Activated CD4-positive, alpha-beta T cell treated with anti-CD3 and anti-CD28 coated beads for 1 hour (primary cell): ENCODE measurements around the gene CRYGS.
"Not testable (repeated sequence)": the region's sequence is repeated elsewhere in the genome, so short reads cannot be mapped to it uniquely, and the experiment has no call there.

Experiments used
- DNase-seq: peaks from one replicate; pipeline ENCODE4 v3.0.0-alpha.2; 2020

The CRYGS gene

DNA sequence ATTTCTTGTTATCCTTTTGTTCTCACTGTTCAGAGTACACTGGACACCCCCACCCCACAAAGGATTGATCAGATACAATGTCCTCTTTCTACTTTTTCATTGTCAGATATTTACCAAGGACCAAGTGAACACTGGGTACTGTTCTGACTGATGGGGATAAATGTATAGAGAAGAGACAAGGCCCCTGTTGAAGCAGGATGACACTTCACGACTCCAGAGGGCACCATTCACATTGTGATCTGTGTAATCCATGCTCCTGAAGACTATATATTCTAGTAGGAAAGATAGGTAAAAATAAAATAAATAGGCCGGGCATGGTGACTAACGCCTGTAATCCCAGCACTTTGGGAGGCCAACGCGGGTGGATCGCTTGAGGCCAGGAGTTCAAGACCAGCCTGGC lies 7.2 kb upstream of the CRYGS start:
- DNase-seq = no peak

DNA sequence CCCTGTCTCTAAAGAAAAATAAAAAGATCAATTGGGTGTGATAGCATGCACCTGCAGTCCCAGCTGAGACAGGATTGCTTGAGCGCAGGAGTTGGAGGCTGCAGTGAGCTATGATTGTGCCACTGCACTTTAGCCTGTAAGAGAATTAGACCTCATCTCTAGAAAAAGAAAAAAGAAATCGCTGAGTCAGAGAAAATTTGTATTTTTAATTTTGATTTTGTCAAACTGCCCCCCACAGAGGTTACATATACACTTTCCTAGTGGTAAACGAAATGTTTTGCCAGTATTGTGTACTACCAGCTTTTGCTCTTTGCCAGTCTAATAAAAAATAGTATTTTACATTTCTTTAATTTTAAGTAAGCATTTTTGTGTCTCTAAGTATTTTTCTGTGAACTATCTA lies 5.3 kb upstream of the CRYGS start:
- DNase-seq = no peak

DNA sequence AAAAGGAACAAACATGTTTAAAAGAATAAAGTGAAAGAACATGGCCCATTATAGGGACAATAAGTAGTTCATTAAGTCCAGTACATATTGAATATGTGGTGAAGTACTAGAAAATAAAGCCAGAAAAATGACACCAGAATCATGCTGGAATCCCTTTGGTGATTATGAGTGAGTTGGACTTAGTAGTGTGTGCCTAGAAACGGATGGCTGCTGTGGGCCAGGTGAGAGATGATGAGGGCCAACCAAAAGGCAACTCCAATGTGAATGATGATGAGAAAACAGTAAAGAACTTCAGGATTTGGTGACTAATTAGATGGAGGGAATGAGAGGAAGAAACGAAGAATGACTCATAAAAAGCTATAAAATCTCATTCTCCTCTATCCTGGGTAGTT lies 3.3 kb downstream of the CRYGS start:
- DNase-seq = no peak

DNA sequence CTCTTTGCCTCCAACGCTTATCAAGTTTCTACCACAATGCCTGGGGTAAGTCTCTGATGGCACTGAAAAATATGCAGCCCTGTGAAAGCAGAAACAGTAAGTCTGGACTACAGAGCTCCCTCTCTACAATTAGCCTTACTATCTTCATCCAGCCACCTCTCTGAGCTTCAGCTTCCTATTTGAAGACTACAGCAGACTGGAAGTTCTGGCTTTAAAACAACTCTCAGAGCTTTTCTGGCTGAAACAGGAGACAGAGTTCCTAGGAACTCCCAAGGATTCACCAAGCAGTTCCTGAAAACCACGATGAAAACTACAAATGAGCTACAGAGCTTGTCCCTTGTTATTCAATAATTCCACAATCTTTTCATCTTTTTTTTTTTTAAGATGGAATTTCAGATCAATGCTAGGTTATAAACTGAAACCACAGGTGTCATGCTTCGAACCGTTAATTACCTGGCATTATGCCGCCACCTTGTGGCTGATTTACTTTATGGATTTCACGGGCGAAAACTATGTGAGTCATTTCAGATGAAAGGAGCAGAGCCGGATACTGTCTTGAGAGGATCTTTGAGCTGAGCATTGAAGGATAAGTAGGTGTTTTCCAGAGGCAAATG lies 3.9 kb downstream of the CRYGS start:
- peak; percentile 72 for DNase-seq

DNA sequence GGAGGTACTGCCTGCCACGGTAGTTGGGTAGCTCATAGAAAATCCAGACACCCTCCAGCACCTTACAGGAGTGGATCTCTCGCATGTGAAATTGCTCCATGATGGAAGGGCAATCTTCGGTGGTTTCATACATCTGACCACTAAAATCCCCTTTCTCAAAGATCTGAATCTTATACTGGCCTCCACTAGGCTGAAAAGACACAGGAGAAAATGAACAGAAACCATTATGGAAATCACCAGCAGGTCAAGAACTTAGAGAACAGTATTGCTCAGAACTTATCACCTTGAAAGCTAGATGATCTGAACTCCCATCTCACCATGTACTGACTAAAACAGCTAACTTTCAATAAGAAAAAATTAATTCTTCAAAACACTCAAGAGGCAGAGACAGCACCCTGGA lies 5.4 kb downstream of the CRYGS start:
- DNase-seq = no peak

DNA sequence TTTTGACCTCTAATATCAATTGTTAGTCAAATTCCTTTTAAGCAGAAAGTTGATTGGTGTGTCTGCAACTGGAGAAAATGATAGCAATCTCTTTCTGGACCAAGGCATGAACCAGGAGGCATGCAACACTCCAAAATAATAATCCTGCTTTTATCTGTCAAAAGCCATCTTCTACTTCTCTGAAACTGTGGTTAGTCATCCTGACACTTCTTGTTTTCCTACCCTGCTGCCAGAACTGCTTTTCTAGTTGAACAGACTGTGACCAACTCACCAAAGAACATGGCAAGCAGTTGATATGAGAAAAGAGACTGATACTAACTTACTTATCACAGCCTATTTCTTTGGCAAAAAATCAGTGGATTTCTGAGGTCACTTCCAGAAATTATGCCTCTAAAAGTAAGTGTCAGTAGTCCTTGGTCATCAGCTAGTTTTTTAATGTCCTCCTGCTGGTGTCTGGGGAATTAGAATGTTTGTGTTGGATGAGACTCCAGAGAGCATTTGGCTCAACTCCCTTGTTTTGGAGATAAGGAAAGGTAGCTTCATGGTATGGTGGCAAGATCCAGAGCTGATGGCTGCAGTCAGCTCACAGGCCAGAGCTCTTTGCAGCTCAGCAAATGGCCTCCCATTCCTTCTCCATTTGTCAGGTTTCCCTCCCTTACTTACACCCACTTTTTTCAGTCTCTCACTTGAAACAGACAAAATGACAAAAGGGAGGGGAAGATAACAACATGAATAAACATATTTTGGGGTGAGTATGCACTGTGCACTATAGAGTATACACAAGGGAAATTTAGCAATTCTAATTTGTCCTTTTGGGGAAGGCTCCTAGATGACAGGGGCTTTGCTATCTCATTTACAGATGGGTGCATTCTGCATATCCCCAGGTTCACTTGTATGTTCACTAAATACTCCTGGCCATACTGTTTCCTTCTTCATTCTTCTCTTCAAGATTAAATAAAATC lies 7.0 kb downstream of the CRYGS start:
- no peak for DNase-seq

DNA sequence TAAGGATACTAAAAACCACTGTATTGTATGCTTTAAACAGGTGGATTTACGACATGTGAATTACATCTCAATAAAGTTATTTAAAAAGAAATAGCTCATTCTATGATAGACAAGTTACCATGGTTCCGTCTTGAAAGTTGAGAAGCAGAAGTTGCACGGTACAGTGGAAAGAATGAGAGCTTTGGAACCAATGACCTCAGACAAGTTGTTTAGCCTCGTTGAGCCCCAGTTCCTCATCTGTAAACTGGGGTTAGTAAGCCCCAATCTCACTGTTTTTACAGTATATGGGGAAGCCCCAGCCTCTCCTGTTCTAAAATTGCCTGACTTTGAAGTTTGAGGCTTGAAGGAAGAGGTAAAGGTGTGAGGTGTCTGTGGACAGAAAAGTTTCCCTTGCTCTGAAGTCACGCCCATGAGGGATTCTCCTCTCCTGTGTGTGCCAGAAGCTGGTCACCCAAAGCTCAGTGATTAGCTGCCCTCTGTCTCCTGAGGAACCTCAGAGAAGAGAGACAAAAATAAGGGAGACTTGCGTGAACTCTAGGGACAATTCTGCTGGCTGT lies 10.0 kb downstream of the CRYGS start:
- no peak for DNase-seq

DNA sequence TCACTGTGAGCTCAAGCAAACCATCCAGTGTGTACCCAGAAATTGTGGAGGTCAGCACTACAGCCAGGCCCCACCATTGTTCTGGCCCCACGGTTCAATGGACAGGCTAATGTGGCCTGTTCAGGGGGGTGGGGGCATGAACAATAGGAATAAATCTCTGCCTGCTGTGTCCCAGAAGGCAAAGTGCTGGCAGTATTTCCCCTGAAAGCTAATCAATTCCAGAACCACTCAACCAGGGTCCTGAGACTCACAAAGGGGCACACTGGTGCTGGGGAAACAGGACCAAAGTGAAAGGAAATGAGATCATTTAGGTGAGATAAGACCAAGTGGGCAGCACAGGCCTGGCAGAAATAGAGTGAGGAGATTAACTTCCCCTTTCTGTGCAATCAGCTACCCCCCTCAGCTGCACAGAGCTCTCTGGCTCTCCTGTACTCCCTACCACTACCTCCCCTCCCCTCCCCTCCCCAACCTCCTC lies 11.5 kb downstream of the CRYGS start:
- DNase-seq = no peak

DNA sequence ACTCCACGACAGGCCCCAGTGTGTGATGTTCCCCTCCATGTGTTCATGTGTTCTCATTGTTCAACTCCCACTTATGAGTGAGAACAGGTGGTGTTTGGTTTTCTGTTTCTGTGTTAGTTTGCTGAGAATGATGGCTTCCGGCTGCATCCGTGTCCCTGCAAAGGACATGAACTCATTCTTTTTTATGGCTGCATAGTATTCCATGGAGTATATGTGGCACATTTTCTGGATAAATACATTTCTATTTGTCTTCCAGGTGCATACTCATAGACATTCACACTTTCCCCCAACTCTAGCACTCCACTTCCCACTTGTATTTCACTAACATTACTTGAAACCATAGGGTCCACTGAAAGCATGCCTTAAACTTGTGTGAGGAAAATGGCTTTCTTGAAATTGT lies 12.5 kb downstream of the CRYGS start:
- not testable (repeated sequence) for DNase-seq

DNA sequence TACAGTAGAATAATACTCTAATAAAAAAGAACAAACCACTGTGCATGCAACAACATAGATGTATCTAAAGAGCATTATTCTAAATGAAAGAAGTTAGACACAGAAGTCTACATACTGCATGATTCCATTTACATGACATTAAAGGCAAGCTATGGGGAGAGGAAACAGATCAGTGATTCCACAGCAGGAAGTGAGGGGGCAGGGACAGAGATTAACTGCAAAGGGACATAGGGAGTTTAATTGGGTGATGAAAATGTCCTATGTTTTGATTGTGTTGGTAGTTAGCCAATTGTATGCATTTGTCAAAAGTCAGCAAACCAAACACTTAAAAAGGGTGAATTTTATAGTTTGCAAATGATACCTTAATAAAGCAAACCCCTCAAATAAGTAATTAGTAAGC lies 13.8 kb downstream of the CRYGS start:
- no peak for DNase-seq

DNA sequence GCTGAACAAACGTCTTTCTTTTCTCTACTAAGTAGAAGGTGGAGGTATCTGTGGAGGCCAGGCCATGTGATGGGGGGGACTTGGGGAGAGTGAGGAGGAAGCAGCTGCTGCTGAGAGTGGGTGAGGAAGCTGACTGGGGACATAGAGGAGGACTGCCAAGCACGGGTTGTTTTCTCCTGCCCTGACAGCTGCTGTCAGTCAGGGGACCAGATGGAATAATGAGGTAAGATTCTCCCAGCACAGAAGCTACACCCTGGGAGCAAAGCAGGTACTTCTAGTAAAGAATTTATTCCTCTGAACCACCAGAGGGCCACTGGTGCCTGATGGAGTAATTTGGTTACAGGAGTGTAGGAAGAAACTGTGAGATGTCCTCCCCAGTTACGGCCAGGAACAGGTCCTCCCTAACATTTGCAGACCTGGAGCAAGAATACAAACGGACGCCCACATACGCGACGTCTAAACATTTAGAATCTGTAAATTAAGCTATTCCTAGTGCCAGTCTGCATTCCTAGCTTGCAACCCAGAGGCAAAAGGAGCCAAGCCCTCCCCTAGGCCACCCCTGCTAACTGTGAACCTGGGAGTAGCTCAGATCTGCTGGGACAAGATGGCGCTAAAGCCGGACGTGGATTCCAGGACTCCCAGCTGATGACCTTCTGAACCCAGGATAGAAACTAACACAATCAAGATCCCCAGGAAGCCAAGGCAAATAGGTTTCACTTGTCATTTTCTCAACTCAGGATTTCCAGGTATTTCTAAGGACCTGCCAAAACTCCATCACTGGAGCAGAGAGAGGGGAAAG lies 14.8 kb downstream of the CRYGS start:
- no peak for DNase-seq

DNA sequence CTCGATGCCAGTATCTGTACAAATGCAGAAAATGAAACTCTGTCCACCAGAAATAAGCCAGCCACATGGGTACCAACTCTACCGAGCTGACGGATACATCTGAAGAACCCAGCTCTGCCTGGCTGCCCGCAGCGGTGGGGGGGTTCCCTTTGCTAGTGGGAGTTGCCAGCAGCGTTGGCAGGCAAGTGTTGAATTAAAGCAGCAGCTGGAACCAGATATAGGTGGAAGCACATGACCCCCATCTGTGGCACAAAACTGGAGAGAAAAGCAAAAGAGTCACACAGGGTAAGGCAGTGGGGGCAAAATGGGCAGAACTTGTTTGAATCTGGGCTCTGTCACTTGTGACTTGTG lies 17.9 kb downstream of the CRYGS start:
- no peak for DNase-seq

DNA sequence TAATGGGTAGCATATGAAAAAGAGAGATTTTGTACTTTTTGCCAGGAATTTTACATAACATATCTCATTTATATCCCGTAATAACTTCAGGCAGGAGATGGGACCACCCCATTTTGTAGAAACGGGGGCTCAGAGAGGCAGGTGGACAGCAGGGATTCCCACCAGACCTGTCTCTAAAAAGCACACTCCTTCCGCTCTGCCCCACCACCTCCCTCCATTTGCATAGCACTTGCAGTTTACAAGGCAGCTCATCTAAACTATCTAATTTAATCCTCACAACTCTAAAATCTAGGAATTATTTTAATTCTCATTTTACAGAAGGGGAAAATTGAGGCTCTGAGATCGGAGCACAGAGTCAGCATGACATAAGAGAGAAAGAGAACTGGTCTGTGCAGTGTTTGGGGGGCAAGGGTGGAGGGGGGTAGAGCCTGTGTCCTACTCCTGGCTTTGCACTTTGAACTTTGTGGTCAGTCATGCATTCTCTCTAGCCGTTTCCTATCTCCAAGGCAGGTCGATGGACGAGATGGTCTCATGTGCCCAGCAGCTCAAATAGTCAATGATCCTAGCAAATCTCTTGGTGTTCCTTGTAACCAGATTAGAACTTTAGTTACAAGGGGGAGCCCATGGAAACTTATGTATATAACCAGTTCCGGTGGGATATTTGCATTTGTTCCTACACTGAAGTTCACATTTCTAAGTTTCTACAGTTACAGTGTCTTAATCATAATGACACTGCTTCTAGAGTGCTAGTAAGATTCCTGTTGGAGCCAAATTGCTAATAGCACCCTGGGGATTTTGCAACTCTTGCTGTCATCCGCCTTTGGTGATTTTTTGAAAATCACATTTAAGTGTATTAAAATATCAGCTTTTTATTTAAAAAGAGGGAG lies 18.6 kb downstream of the CRYGS start:
- DNase-seq = no peak

DNA sequence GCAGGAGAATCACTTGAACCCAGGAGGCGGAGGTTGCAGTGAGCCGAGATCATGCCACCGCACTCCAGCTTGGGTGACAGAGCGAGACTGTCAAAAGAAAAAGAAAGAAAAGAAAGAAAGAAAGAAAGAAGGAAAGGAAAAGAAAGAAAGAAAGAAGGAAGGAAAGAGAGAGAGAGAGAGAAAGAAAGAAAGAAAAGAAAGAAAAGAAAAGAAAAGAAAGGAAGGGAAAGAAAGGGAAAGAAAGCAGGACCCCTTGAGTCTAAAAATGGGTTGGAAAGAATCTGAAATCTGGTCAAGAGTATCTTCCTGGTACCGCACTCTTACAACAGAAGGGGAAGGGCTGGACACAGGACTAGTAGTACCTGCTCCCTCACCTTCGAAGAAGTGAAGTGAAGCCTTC lies 19.6 kb downstream of the CRYGS start:
- no peak for DNase-seq

DNA sequence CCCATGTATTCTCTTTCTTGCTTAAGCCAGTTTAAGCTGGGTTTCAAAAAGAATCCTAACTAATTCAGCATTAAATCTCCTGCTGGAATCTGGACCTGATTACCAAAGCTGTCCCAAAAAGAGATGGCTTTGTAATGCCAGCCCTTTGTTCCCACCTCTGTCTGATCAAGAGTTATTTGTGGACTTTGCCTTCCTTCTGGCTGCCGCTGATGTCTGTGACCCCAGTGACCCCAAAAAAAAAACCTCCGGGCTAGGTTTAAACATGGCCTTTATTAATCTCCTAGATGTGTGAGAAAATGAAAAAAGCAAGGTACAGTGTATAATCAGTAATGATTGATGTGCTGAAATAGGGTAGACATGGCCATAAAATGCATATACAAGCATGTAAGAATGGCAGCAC lies 20.7 kb downstream of the CRYGS start:
- no peak for DNase-seq

DNA sequence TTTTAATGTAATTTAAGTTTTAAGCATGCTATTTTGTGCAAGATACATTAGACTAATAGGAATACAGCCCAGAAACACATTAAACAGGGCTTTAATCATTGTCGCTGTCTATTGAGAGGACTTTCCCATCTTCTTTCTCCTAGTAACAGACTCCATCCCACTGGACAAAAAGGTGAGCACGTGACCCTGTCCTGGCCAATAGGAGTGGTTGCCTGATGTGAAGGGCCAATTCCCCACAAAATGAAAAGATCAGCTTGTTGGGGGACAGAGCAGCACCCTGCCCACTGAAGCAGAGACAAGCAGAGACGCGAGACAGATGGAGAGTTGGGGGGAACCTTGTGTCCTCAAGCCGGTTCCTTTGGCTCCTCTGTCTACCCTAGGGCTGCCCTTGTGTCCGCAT lies 21.2 kb downstream of the CRYGS start:
- no peak for DNase-seq

DNA sequence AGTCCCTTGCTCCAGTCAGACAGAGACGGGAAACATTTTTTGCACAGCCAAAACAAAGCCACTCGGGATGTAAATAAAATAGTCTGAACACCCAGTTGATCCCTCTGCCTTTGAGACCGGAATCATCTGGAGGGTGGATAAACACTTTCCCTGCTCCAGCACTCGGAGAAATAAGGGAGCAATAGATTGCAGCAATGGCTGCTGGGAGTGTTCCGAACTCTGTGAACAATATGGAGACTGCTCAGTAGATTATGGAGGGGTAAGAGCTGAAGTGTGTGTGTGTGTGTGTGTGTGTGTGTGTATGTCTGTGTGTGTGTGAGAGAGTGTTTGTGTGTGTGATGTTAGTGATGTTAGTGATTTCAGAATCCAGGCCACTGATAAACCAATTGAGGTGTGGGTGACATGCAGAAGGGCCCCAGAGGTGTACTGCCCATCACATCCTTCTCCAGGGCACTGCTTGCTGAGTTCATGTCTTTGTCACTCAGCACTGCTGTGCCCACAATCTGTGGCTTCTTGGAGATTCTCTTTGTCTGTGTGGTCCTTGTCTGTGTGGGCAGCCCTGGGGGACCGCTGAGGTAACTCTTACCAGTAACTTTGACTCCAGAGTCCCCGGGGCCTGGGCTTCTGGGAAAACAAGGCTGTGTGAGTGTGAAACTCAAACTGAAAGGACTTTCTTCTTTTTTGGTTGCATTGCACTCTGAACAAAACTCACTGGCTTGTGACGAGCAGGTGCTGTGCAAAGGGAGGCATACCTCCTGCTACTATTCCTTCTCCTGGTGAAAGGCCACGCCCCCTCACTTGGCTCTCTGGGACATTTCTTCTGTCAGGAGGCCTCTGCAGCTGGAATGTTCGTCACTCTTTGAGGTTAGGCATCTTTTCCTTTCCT lies 23.0 kb downstream of the CRYGS start:
- DNase-seq = no peak

DNA sequence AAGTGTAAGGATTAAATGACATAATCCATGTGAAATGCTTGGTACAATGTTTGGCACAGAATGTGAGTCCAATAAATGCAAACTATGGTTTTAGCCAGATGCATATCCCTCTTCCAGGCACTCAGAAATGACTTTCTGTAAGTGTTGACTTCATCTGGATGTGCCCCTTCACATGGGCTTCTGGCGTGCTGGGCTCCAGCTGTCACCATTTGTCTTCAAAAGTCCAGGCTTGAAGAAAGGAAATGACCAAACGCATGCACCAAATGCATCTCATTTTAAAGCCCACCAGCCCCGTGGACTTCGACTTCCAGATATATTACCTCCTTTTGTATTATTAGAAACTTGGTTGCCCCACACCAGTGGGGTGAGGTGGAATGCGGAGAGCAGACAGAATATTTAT lies 23.7 kb downstream of the CRYGS start:
- DNase-seq = no peak

DNA sequence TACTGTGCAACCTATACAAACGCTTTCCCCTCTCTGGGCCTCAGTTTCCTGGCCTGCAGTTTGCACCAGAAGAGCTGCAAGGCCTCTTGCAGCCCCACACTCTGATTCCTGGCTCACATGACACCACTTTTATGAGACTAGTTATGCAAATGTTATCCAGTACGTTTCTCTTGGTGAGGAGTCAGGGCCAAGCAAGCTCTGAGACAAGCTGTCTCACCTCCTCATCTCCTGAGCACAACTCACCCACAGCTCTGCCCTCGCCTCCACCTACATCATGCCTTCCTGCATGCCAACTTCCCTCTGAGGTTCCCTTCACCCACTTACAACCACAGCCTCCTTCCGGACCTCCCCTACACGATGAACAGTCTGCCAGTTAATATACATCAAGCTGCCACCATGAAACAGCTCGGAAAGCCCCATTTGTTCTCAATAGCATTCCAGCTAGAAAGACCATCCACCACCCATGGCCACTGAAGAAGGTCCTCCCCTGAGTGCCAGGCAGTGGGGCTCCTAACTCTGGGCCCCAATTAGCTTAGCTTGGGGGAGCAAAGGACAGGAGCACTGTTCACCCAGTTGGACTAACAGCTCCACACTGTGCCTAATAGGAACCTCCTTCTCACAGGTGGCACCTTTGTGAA lies 25.0 kb downstream of the CRYGS start:
- DNase-seq = peak; percentile 41

DNA sequence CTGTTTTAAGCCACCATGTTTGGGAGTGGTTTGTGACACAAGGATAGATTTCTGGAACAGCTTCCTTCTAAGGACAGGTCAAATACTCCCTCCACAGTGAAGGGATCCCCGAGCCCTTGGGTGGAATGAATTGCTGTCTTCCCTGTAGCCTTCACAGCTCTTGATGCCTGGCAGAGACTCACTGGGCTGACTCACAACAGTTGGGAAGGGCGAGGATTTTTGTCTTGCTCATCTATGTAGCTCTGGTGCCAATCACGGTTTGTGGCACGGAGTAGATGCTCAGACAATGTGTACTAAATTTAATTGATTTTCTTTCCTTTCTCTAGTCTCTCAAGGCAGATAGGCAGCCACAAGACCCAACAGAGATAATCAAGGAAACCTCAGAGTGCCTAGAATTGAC lies 27.0 kb downstream of the CRYGS start:
- no peak for DNase-seq

DNA sequence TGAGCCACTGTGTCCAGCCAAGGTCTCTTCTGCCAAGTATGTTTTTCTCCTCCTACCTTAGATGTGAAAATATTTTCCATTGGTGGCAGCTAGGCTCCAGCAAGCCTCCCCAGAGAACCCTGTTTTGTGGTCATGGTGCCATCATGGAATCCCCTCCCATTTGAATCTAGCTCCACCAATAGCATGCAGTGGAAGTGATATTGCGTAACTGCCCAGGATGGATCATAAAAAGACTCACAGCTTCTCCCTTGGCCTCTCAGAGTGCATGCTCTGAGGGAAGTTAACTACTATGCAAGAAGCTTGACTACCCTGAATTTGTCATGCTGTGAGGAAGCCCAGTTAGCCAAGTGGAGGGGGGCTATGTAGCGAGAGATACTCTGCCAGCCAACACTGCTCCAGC lies 27.5 kb downstream of the CRYGS start:
- DNase-seq = no peak
